Cardiac septum (tissue), 1 donor: Measurements from ENCODE around the gene ELFN1. TPM values are rescaled to one million over a fixed set of nuclear protein-coding genes. Genes with fewer than 3 reads are reported as not detected.

Source experiments
- DNase-seq: peaks from one replicate; pipeline ENCODE4 v3.0.0-alpha.2; 2020; ENCODE audit warnings: low spot score
- intact Hi-C: fragments of 100-400 bp; cut with DNase I; formaldehyde crosslinking; loops from one replicate; pipeline ENCODE4 v1.14.0; 2022
- total RNA-seq: library from RNA; stranded (reverse); fragmentation: NEBNext Ultra II Directional; extraction: Animal tissue kit (Norgen Biotek cat#: 25700); gene quantifications from one replicate; pipeline ENCODE4 v1.2.1, GENCODE V29; 2021
- donor health status: DM: no; HTN: no; CAD: no.

ELFN1 gene
- total RNA-seq, 1 donor from 2014 or later: 7.4 TPM

- no peak for DNase-seq
- intact Hi-C loops: no loop called here
Observed at GRCh38 chr7:1732645-1733044, 62.6 kb downstream of the ELFN1 start.

- no peak for DNase-seq
Observed at GRCh38 chr7:1733206-1733907, 63.3 kb downstream of the ELFN1 start.

GRCh38 chr7:1733908-1734730, 64.0 kb downstream of the ELFN1 start:
- intact Hi-C loops: no loop called here
- DNase-seq: no peak

More at GRCh38 chr7:1733206-1733907, 63.3 kb downstream of the ELFN1 start:
- intact Hi-C loops: no loop called here

DNA sequence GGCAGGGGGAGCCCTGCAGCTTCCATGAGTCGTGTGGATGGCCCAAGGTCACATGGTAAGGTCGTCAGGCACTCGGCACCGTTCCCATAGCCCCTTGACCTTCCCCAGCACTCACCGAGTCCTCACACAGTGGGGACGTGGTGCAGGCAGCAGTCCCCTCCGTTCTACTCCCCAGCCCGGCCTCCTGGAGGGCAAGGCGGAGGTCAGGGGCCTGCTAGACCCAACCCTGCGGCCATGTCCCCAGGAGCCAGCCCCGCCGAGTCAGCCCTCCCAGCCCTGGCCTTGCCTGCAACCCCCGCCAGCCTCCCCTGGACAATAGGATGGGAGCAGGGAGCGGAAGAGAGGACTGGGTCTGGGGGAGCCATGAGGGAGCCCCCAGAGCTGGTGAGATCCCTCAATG, 65.2 kb downstream of the ELFN1 start:
- DNase-seq: no peak
- intact Hi-C loops: no loop called here

- intact Hi-C loops: no loop called here
- no peak for DNase-seq
Observed at GRCh38 chr7:1735806-1736483, 65.9 kb downstream of the ELFN1 start.

- no peak for DNase-seq
- intact Hi-C loops: no loop called here
Observed at GRCh38 chr7:1736484-1736817, 66.4 kb downstream of the ELFN1 start.

- DNase-seq: no peak
- intact Hi-C loops: no loop called here
Observed at GRCh38 chr7:1736830-1737229, 66.8 kb downstream of the ELFN1 start.

DNA sequence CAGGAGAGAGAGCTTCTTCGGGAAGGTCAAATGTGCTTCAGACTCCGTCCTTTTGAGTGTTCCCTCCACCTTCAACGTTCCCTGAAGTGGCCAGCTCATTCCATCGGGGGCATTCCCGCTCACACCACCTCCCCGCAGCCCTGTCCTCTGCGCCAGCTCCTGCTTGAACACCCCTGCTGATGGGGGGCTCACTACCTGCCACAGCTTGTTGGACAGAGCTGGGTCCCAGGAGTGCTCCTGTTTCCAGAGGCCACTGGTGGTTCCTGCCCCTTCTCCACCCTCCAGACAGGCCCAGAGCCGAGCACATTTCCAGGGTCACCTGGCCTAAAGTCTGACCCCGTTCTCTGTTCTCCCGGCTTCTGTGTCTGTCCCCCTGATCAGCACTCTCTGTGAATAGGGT, 67.4 kb downstream of the ELFN1 start:
- no peak for DNase-seq
- intact Hi-C loops: no loop called here

GRCh38 chr7:1737956-1738355, 67.9 kb downstream of the ELFN1 start:
- intact Hi-C loops: no loop called here

GRCh38 chr7:1738511-1738910, 68.4 kb downstream of the ELFN1 start:
- no peak for DNase-seq
- intact Hi-C loops: no loop called here

More at GRCh38 chr7:1737956-1738355, 67.9 kb downstream of the ELFN1 start:
- DNase-seq: no peak

DNA sequence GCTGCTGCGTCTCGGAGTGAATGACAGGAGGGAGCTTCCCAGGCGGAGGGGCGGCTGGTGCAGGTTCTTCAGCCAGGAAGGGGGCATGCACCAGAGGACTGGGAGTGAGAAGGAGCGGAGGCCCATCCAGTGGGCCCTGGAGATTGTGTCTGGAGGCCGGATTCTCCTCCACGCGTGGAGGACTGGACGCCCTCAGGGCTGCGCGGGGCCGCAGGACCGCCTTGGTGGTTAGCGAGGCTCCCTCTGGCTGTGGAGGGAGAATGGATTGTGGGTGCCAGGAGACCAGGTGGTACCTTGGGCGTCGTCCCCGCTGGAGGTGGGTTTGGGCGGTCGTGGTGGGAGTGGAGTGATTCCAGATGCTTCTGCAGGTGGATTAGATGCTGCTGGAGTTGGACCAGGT, 68.9 kb downstream of the ELFN1 start:
- DNase-seq: no peak
- intact Hi-C loops: no loop called here

DNA sequence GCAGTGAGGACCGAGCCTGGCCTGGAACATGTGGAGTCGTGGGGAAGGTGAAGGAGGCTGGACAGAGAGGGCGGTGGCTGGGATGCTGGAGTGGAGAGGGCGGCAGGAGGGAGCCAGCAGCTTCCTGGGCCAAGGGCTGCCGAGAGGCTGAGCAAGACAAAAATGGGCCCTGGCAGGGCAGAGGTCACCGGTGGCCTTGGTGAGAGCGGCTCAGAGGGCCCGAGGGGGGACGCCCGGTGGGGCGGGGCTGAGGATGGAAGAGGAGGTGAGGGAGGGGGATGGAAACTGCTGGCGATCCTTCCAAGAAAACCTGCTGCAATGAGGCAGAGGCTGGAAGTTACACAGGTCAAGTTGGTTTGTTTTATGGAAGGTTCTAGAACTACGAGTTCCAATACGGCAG, 69.5 kb downstream of the ELFN1 start:
- no peak for DNase-seq
- intact Hi-C loops: no loop called here

- no peak for DNase-seq
- intact Hi-C loops: no loop called here
Observed at GRCh38 chr7:1740214-1740613, 70.1 kb downstream of the ELFN1 start.

GRCh38 chr7:1741246-1741645, 71.2 kb downstream of the ELFN1 start:
- intact Hi-C loops: no loop called here
- no peak for DNase-seq

DNA sequence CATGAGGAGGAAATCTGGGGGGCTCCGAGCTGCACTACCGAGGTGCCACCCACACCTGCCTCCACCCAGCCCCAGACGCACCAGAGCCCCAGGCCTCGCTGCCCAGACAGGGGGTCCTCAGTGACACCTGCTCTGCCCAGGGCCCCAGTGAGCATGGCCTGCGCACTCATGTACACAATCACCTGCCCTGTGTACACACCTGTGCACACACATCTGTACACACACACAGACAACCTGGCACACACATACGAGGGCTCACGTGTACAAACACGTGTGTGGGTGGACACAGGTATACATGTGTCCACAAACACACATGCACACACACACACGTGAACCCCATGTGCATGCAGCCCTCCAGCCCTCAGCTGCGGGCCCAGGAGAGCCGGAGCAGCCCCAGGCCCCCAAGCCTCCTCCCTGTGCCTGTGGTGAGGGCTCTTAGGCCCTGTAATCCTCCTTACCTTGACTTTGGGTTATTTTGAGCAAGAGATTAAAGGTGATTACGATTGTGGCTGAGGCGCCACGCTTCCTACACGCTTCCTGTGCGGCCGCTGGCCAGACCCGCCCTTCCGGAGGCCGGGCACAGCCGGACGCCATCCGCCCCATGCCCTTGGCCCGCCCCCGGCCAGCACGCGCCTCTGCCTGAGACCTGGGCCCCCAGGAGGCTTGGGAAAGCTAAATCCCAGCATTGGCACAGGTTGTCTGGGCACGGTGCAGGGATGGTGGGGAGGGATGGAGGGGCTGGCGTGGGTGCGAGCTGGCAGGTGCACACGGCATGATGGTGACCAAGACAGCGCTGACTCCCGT, 71.9 kb downstream of the ELFN1 start:
- intact Hi-C loops: no loop called here
- no peak for DNase-seq

DNA sequence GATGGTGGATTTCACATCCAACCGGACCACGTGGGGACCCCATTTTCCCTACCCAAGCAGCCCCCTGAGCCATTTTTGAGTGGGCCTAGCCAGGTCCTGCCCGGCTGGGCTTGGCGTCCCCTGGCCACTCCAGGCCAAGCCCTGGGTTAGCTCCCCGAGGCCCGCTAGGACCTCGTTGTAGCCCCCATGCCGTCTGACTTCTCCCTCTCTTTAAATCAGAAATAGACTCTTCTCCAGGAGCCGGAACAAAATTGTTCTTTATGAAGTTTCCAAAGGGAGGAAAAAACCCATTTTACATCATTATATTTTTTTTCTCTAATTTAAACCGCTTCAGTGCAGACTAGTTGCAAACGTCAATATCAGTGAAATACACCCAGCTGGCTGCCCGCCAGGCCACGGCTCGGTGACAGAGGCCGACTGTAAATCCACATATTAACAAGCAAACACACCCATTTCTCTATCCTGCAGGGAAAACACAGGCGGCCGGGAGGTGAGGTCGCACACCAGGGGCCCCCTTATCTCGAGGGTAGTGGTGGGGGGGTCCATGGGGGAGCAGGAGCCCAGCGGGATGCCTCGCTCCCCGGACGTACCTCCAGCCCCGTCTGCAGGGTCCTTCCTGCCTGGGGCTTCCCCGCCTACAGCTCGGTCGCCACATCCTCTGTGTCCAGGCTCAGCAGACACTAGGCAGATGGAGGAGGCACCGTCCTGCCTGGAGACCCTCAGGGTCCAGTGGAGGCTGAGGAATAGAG, 72.7 kb downstream of the ELFN1 start:
- intact Hi-C loops: no loop called here
- DNase-seq: no peak

GRCh38 chr7:1743481-1744230, 73.6 kb downstream of the ELFN1 start:
- DNase-seq: no peak
- intact Hi-C loops: no loop called here

- intact Hi-C loops: no loop called here
- no peak for DNase-seq
Observed at GRCh38 chr7:1744296-1745017, 74.4 kb downstream of the ELFN1 start.
